Right ventricle myocardium inferior (tissue), 1 donor: ENCODE results near the gene GNG4. TPM values are rescaled to one million over a fixed set of nuclear protein-coding genes. Genes with fewer than 3 reads are reported as not detected.
A peak's percentile ranks its signal among the peaks of the same experiment; 100 is the strongest.
"Not testable (repeated sequence)": the region's sequence is repeated elsewhere in the genome, so short reads cannot be mapped to it uniquely, and the experiment has no call there.

ENCODE experiments used
- ATAC-seq: fragments of 200-7000 bp; cut with Tn5 transposase; one replicate; pipeline ENCODE4 v1.9.1; 2020; ENCODE audit warnings: mild to moderate bottlenecking, moderate library complexity
- DNase-seq: peaks from one replicate; pipeline ENCODE4 v3.0.0; 2021; ENCODE audit errors: missing footprints
- intact Hi-C: fragments of 100-400 bp; cut with DNase I; formaldehyde crosslinking; loops from one replicate; pipeline ENCODE4 v1.11.0; 2022
- total RNA-seq: library from RNA; stranded (reverse); fragmentation: NEBNext Ultra II Directional; extraction: Animal tissue kit (Norgen Biotek cat#: 25700); gene quantifications from one replicate; pipeline ENCODE4 v1.2.1, GENCODE V29; 2021
- donor health status: DM: no; HTN: yes; CAD: no; lungs with severe emphysema.

GNG4 gene
- total RNA-seq, 1 donor from 2014 or later, result not detected

GRCh38 chr1:235558621-235559169 is 90.9 kb downstream of the GNG4 start:
- no peak for ATAC-seq
- intact Hi-C loops, result no loop called here
- no peak for DNase-seq

- no peak for ATAC-seq
- intact Hi-C loops, result no loop called here
- no peak for DNase-seq
Measured at GRCh38 chr1:235557495-235557894, 92.1 kb downstream of the GNG4 start.

GRCh38 chr1:235556807-235557206 is 92.8 kb downstream of the GNG4 start:
- no peak for DNase-seq
- intact Hi-C loops, result no loop called here
- no peak for ATAC-seq

- peak; percentile 34 for ATAC-seq
- no peak for DNase-seq
- intact Hi-C loops, result no loop called here
Measured at GRCh38 chr1:235553112-235553551, 96.5 kb downstream of the GNG4 start.

GRCh38 chr1:235552146-235552716 is 97.4 kb downstream of the GNG4 start:
- intact Hi-C loops, result no loop called here
- peak; percentile 46 for ATAC-seq
- no peak for DNase-seq

GRCh38 chr1:235549351-235550139 is 100.0 kb downstream of the GNG4 start:
- intact Hi-C loops, result no loop called here
- DNase-seq, result no peak
- ATAC-seq, result no peak

GRCh38 chr1:235546369-235547155 is 103.0 kb downstream of the GNG4 start:
- ATAC-seq, DNase-seq, intact Hi-C loops: not testable (repeated sequence)

GRCh38 chr1:235545292-235545930 is 104.2 kb downstream of the GNG4 start:
- DNase-seq (no peak), ATAC-seq (no peak)
- intact Hi-C loops, result no loop called here

- DNase-seq, ATAC-seq, intact Hi-C loops: not testable (repeated sequence)
Measured at GRCh38 chr1:235542845-235543244, 106.7 kb downstream of the GNG4 start.

GRCh38 chr1:235533476-235534168 is 116.0 kb downstream of the GNG4 start:
- no peak for ATAC-seq
- no peak for DNase-seq
- intact Hi-C loops, result no loop called here

- intact Hi-C loops, result no loop called here
- ATAC-seq (no peak), DNase-seq (no peak)
Measured at GRCh38 chr1:235532360-235532759, 117.2 kb downstream of the GNG4 start.

GRCh38 chr1:235527196-235527814 is 122.3 kb downstream of the GNG4 start:
- ATAC-seq (no peak), DNase-seq (no peak)
- intact Hi-C loops, result no loop called here

- ATAC-seq (no peak), DNase-seq (no peak)
- intact Hi-C loops, result no loop called here
Measured at GRCh38 chr1:235525314-235525713, 124.3 kb downstream of the GNG4 start.

GRCh38 chr1:235516862-235517446 is 132.6 kb downstream of the GNG4 start:
- ATAC-seq (no peak), DNase-seq (no peak)
- intact Hi-C loops, result no loop called here

GRCh38 chr1:235515844-235516512 is 133.6 kb downstream of the GNG4 start:
- no peak for ATAC-seq
- no peak for DNase-seq
- intact Hi-C loops, result no loop called here

GRCh38 chr1:235513495-235514366 is 135.9 kb downstream of the GNG4 start:
- ATAC-seq (no peak), DNase-seq (no peak)
- intact Hi-C loops, result loop anchor here (1.0 to 5.0 kb wide), 2 partner anchors 270 to 459 kb away; no protein-coding TSS in a partner anchor
